IPS-15b (cell line): ENCODE results near the gene CDH8.

Experiments
- H3K27me3 ChIP-seq: one replicate; pipeline ENCODE4 v1.6.1; 2013; ENCODE audit warnings: low read length; ENCODE audit not compliant: control insufficient read depth, insufficient read depth
- H3K36me3 ChIP-seq: one replicate; pipeline ENCODE4 v1.6.1; 2013; ENCODE audit warnings: low read length; ENCODE audit not compliant: control insufficient read depth, insufficient read depth
- H3K4me1 ChIP-seq: one replicate; pipeline ENCODE4 v1.6.1; 2013; ENCODE audit warnings: mild to moderate bottlenecking, low read length; ENCODE audit not compliant: control insufficient read depth, insufficient read depth
- H3K4me3 ChIP-seq: one replicate; pipeline ENCODE4 v1.5.1; 2013; ENCODE audit warnings: low read depth, low read length
- H3K9ac ChIP-seq: one replicate; pipeline ENCODE4 v1.6.1; 2013; ENCODE audit warnings: low read depth, mild to moderate bottlenecking, low read length
- H3K9me3 ChIP-seq: one replicate; pipeline ENCODE4 v1.6.1; 2013; ENCODE audit warnings: mild to moderate bottlenecking, low read length; ENCODE audit not compliant: control insufficient read depth, insufficient read depth

Gene CDH8

GRCh38 chr16:62036101-62036801 lies at the start of gene CDH8:
Gene CDH8 (minus strand): TSS chr16:62036438. CDS start chr16:62021403, 15,035 bp downstream.
- Histone ChIP-seq H3K9ac (no peak within 1 kb of the TSS), H3K4me3 (peak within 1 kb of the TSS; percentile 76), H3K9me3 (no peaks in the 10 kb centered on the region), H3K4me1 (peaks cover 14% of the 10 kb centered on the region), H3K27me3 (peaks cover 69% of the 10 kb centered on the region), H3K36me3 (no peaks in the 10 kb centered on the region)

DNA sequence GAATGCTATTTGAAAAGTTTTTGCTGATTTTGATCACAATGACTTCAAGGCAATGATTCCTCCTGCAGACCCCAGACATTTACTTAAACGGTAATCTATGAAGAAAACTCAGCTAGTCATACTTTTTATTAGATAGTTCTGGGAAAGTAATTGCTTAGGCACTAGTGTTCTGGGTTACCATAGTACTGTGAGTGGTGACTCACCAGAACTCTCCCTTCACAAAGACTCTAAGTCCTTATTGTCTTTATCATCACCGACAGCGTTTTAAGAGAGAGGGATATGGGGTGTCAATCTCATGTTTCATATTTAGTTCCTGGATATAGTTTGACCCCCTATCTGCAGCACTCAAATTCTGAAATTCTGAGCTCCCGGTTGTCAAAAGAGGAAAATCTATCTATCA lies 43.0 kb upstream of the CDH8 start:
- no peak overlapping the region for H3K4me3 ChIP-seq
- H3K27me3 ChIP-seq: no peaks in the 10 kb centered on the region
- no peaks in the 10 kb centered on the region for H3K4me1 ChIP-seq
- H3K36me3 ChIP-seq: no peaks in the 10 kb centered on the region
- no peaks in the 10 kb centered on the region for H3K9me3 ChIP-seq
- no peak overlapping the region for H3K9ac ChIP-seq

DNA sequence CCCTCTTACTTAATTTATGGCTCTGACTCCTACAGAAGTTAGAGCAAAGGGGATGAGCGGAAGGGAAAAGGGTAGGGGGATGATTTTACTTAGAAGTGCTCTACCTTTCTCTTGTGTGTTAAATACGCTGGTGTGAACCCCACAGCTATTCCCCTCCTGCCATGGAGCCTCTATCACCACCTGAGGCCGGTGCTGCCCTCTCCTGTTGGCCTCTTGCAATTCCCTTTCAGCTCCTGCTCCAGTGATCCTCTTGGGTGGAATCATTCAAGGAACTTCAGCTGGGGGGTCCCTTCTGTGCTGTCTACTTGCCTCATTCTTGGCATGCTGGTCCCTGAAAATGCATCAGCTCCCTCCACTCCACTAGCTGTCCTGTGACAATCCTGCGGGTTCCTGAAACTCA lies 41.8 kb upstream of the CDH8 start:
- H3K27me3 ChIP-seq: no peaks in the 10 kb centered on the region
- H3K9ac ChIP-seq: no peak overlapping the region
- no peaks in the 10 kb centered on the region for H3K4me1 ChIP-seq
- no peaks in the 10 kb centered on the region for H3K36me3 ChIP-seq
- no peak overlapping the region for H3K4me3 ChIP-seq
- H3K9me3 ChIP-seq: no peaks in the 10 kb centered on the region

DNA sequence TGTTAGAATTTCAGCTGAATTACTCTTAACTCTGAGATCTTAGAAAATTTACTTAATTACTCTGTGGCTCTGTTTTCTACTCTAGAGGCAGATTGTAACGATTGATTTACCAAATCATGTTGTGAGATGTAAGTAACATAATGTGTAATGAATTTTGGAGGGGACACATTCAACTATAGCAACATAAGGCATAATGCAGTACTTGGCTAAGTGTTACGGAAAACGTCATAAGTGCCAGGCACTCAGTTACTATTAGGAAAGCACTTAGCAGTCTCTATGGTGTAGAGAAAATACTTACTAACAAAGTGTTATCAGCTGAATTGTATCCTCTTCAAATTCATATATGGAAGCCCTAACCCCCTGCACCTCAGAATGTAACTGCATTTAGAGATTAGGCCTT lies 40.6 kb upstream of the CDH8 start:
- Histone ChIP-seq H3K4me1 (no peaks in the 10 kb centered on the region), H3K36me3 (no peaks in the 10 kb centered on the region), H3K4me3 (no peak overlapping the region), H3K9me3 (no peaks in the 10 kb centered on the region), H3K27me3 (no peaks in the 10 kb centered on the region), H3K9ac (no peak overlapping the region)

DNA sequence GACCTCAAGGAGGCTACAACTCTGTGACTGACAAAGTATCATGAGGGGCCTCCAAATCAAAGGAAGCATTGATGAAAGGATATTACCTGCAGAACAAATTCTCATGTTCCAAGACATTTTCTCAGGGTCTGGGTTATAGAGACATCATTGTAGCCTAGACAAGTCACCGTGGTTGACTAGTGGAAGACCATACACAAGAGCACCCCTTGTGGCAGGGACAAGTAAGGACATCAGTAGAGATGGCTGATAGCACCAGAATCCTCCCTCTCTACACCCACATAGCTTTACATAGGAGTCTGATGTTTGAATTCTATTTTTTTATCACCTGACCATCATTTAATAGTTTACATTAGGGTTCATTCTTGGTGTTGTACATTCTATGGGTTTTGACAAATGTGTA lies 32.5 kb upstream of the CDH8 start:
- no peaks in the 10 kb centered on the region for H3K36me3 ChIP-seq
- H3K4me1 ChIP-seq: peaks cover 6% of the 10 kb centered on the region
- no peaks in the 10 kb centered on the region for H3K9me3 ChIP-seq
- H3K4me3 ChIP-seq: no peak overlapping the region
- H3K9ac ChIP-seq: no peak overlapping the region
- no peaks in the 10 kb centered on the region for H3K27me3 ChIP-seq

GRCh38 chr16:62067981-62068380 lies 31.7 kb upstream of the CDH8 start:
- no peaks in the 10 kb centered on the region for H3K27me3 ChIP-seq
- H3K4me3 ChIP-seq: no peak overlapping the region
- H3K4me1 ChIP-seq: peaks cover 9% of the 10 kb centered on the region
- H3K9me3 ChIP-seq: no peaks in the 10 kb centered on the region
- no peak overlapping the region for H3K9ac ChIP-seq
- no peaks in the 10 kb centered on the region for H3K36me3 ChIP-seq

GRCh38 chr16:62067182-62067581 lies 30.9 kb upstream of the CDH8 start:
- Histone ChIP-seq H3K4me3 (no peak overlapping the region), H3K9ac (no peak overlapping the region), H3K36me3 (no peaks in the 10 kb centered on the region), H3K4me1 (peaks cover 9% of the 10 kb centered on the region), H3K27me3 (no peaks in the 10 kb centered on the region), H3K9me3 (no peaks in the 10 kb centered on the region)

- no peaks in the 10 kb centered on the region for H3K27me3 ChIP-seq
- H3K4me3 ChIP-seq: no peak overlapping the region
These were observed 30.5 kb upstream of the CDH8 start for GRCh38 chr16:62066747-62067146.

DNA sequence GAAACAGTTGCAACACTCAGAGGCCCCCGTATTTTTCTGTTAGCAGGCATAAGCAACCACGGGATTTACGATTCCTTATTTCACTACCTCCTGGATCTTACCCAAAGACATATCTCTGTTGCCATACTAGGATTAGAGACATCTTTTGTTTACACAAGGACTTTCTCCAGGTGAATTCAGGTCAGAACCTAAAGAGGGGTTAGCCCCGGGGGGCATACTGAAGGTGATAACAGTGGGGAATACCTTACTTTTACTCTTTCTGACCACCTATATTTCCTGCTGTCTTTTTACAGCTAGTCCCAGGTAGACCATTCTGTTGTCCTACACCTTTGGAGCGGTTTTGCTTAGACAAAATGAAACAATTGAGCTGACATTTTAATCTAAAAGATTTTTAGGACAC lies 27.9 kb upstream of the CDH8 start:
- no peak overlapping the region for H3K4me3 ChIP-seq
- no peaks in the 10 kb centered on the region for H3K27me3 ChIP-seq
- H3K36me3 ChIP-seq: no peaks in the 10 kb centered on the region

More at GRCh38 chr16:62066747-62067146, 30.5 kb upstream of the CDH8 start:
- Histone ChIP-seq H3K9ac (no peak overlapping the region), H3K9me3 (no peaks in the 10 kb centered on the region), H3K4me1 (peaks cover 9% of the 10 kb centered on the region), H3K36me3 (no peaks in the 10 kb centered on the region)

DNA sequence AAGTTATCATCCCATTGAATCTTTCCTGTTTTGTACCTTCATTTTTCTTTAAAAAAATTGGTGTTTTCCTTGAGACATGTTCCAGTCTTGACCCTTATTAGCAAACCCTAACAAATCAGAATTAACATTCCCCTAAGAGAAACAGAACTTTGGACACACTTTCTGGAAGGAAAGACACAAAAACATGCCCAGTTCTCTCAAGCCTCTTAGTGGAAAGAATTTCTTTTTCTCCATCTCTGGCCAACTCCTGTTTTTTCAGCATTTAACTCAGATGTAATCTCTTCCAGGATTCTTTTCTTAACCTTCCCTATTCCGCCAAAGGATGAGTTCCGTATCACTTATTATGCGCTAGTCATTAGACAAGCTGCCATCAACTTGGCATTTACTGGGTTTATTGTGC lies 23.9 kb upstream of the CDH8 start:
- H3K27me3 ChIP-seq: no peaks in the 10 kb centered on the region
- H3K4me3 ChIP-seq: no peak overlapping the region
- no peak overlapping the region for H3K9ac ChIP-seq
- no peaks in the 10 kb centered on the region for H3K9me3 ChIP-seq
- no peaks in the 10 kb centered on the region for H3K36me3 ChIP-seq
- H3K4me1 ChIP-seq: peaks cover 15% of the 10 kb centered on the region

More for the DNA sequence above, 27.9 kb upstream of the CDH8 start:
- Histone ChIP-seq H3K4me1 (peaks cover 9% of the 10 kb centered on the region), H3K9ac (no peak overlapping the region), H3K9me3 (no peaks in the 10 kb centered on the region)

DNA sequence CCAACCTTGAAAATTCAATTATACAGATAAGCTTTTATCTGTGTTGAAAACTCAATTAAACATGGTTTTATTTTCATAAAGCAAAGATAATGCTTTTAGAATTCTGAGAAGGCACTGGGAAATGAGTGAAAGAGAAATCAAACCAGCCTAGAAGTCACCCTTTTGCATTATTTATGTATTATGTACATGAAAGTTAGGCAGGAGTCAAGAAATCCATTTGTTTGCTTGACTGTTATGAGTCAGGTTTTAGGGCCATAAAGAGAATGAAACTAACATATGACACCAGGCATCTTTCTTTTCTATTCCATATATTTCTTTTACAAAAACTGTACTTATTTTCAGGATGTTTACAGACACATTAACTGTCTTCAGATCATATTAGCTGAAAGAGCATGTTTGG lies 23.3 kb upstream of the CDH8 start:
- Histone ChIP-seq H3K4me1 (peaks cover 14% of the 10 kb centered on the region), H3K4me3 (no peak overlapping the region), H3K9me3 (no peaks in the 10 kb centered on the region), H3K9ac (no peak overlapping the region), H3K27me3 (no peaks in the 10 kb centered on the region), H3K36me3 (no peaks in the 10 kb centered on the region)

- Histone ChIP-seq H3K4me3 (no peak overlapping the region), H3K9ac (no peak overlapping the region), H3K36me3 (no peaks in the 10 kb centered on the region), H3K9me3 (no peaks in the 10 kb centered on the region), H3K4me1 (peaks cover 7% of the 10 kb centered on the region), H3K27me3 (no peaks in the 10 kb centered on the region)
These were observed 22.2 kb upstream of the CDH8 start for GRCh38 chr16:62058412-62058811.
